Endothelial cell of umbilical vein (primary cell): ENCODE measurements around the gene TOMM7. TPM values are rescaled to one million over a fixed set of nuclear protein-coding genes. Genes with fewer than 3 reads are reported as not detected.

Experiments used
- BruUV-seq: library from RNA; stranded (reverse); fragments of 400-500 nt; replicated peaks from 2 replicates; lab custom pipeline; 2021; lab: Mats Ljungman, UMichigan
- CTCF ChIA-PET: fragments of 300-600, 350-600 bp; sonication (Branson Sonifier 250); formaldehyde crosslinking; loops from one replicate; lab custom pipeline; 2021; ENCODE audit warnings: antibody characterized with exemption, inconsistent platforms; lab: Charles Lee
- POLR2A ChIA-PET: fragments of 300-600, 350-600 bp; sonication (Branson Sonifier 250); formaldehyde crosslinking; loops from one replicate; lab custom pipeline; 2021; ENCODE audit warnings: antibody characterized with exemption, inconsistent platforms; lab: Charles Lee
- DNase-seq: peaks from one replicate; pipeline ENCODE4 v3.0.0-alpha.2; 2011; ENCODE audit warnings: low read depth, low spot score
- FAIRE-seq: peaks from 2 replicates; lab custom pipeline; 2011; peaks lifted over from hg19 to GRCh38; lab: Jason Lieb, UNC
- H2AFZ ChIP-seq: 2 replicates; pipeline ENCODE4 v1.6.0; 2012; ENCODE audit warnings: low read depth, low read length, control low read depth, inconsistent platforms
- H3K27ac ChIP-seq: 2 replicates; pipeline ENCODE4 v1.5.1; 2011; ENCODE audit warnings: low read depth, mild to moderate bottlenecking, control low read depth, low read length, moderate library complexity; ENCODE audit not compliant: insufficient read depth
- H3K27me3 ChIP-seq, 2 experiments: 2 replicates each; pipeline versions ENCODE4 v1.6.0 to v1.6.1; 2011; ENCODE audit warnings: low read length in 2 of 2, mixed read lengths in 1 of 2; ENCODE audit not compliant: control insufficient read depth in 2 of 2, insufficient read depth in 2 of 2
- H3K36me3 ChIP-seq, 2 experiments: 2 replicates in 1 of 2; 3 replicates in 1 of 2; pipeline ENCODE4 v1.5.1; 2011; ENCODE audit warnings: low read length in 2 of 2, mild to moderate bottlenecking in 1 of 2, moderate library complexity in 1 of 2; ENCODE audit not compliant: control insufficient read depth in 2 of 2, insufficient read depth in 2 of 2; ENCODE audit errors: extremely low read depth in 1 of 2
- H3K4me1 ChIP-seq: 3 replicates; pipeline ENCODE4 v1.5.1; 2011; ENCODE audit warnings: mild to moderate bottlenecking, low read length; ENCODE audit not compliant: control insufficient read depth, insufficient read depth; ENCODE audit errors: extremely low read depth
- H3K4me2 ChIP-seq: 2 replicates; pipeline ENCODE4 v1.6.1; 2011; ENCODE audit warnings: low read length, control low read depth, mixed read lengths; ENCODE audit not compliant: insufficient read depth
- H3K4me3 ChIP-seq, 3 experiments: fragments of 200-600 bp in 1 of 3; sonication (generic), shearing (Covaris generic) in 1 of 3; replicated peaks in 1 of 3; 2 replicates each; pipeline ENCODE4 v1.5.1; 2011 to 2016; ENCODE audit warnings: control low read depth in 3 of 3, low read length in 3 of 3, mild to moderate bottlenecking in 2 of 3, inconsistent platforms in 1 of 3, low read depth in 1 of 3, moderate library complexity in 1 of 3; ENCODE audit not compliant: insufficient read depth in 1 of 3
- H3K79me2 ChIP-seq: 2 replicates; pipeline ENCODE4 v1.6.0; 2012; ENCODE audit warnings: low read length, inconsistent platforms; ENCODE audit not compliant: control insufficient read depth, insufficient read depth
- H3K9ac ChIP-seq: replicated peaks from 2 replicates; pipeline ENCODE3; 2011; ENCODE audit warnings: low read length, control low read depth; ENCODE audit not compliant: insufficient read depth; ENCODE audit errors: extremely low read depth
- H3K9me1 ChIP-seq: replicated peaks from 3 replicates; pipeline ENCODE4 v1.6.0; 2011; ENCODE audit warnings: mild to moderate bottlenecking, low read length; ENCODE audit not compliant: control insufficient read depth, insufficient read depth; ENCODE audit errors: extremely low read depth
- H3K9me3 ChIP-seq: replicated peaks from 2 replicates; pipeline ENCODE4 v1.5.1; 2012; ENCODE audit warnings: low read length, inconsistent platforms; ENCODE audit not compliant: control insufficient read depth, insufficient read depth
- H4K20me1 ChIP-seq: replicated peaks from 2 replicates; pipeline ENCODE3; 2011; ENCODE audit warnings: mild to moderate bottlenecking, low read length; ENCODE audit not compliant: control insufficient read depth, insufficient read depth; ENCODE audit errors: extremely low read depth
- CTCF ChIP-seq, 2 donors: IDR thresholded peaks; 1 replicate in 1 of 2; 2 replicates in 1 of 2; pipeline ENCODE4 v1.5.1; 2011; ENCODE audit warnings: low read length in 2 of 2, mild to moderate bottlenecking in 2 of 2, moderate library complexity in 2 of 2, control low read depth in 1 of 2, inconsistent platforms in 1 of 2, low read depth in 1 of 2; ENCODE audit not compliant: insufficient read depth in 1 of 2; ENCODE audit errors: extremely low read depth in 1 of 2
- EZH2 ChIP-seq: IDR thresholded peaks from 2 replicates; pipeline ENCODE4 v1.6.1; 2012; ENCODE audit warnings: borderline replicate concordance, low read depth, mild to moderate bottlenecking, moderate library complexity, low read length, inconsistent platforms; ENCODE audit not compliant: severe bottlenecking
- FOS ChIP-seq: IDR thresholded peaks from 2 replicates; pipeline ENCODE4 v1.6.1; 2011; ENCODE audit warnings: mild to moderate bottlenecking, low read length, moderate library complexity, borderline replicate concordance; ENCODE audit not compliant: insufficient read depth
- GATA2 ChIP-seq: IDR thresholded peaks from 2 replicates; pipeline ENCODE4 v1.7.0; 2011; ENCODE audit warnings: low read depth, mild to moderate bottlenecking, moderate library complexity, mixed read lengths, low read length; ENCODE audit not compliant: insufficient read length, insufficient read depth
- JUN ChIP-seq: IDR thresholded peaks from 2 replicates; pipeline ENCODE4 v1.6.1; 2011; ENCODE audit warnings: borderline replicate concordance, low read depth; ENCODE audit not compliant: insufficient read length, insufficient read depth
- MAX ChIP-seq: IDR thresholded peaks from 2 replicates; pipeline ENCODE4 v1.6.1; 2011; ENCODE audit not compliant: insufficient read depth, insufficient read length
- MYC ChIP-seq: IDR thresholded peaks from one replicate; pipeline ENCODE4 v1.6.1; 2011; ENCODE audit warnings: mild to moderate bottlenecking, low read depth, low read length
- POLR2A ChIP-seq: IDR thresholded peaks from 2 replicates; pipeline ENCODE4 v1.6.1; 2012; ENCODE audit warnings: low read depth, mild to moderate bottlenecking, control low read depth, low read length
- POLR2AphosphoS5 ChIP-seq: IDR thresholded peaks from 2 replicates; pipeline ENCODE4 v1.6.1; 2012; ENCODE audit warnings: low read depth, mild to moderate bottlenecking, control low read depth, low read length, moderate library complexity; ENCODE audit not compliant: insufficient read depth
- dilution Hi-C: fragments of 300-500 bp; cut with MboI; formaldehyde crosslinking; loops from one replicate; pipeline ENCODE4 v1.15.0; 2019; ENCODE audit warnings: low sequenced_read_pairs; ENCODE audit not compliant: extremely low pct_ligation_motif_present
- intact Hi-C: fragments of 100-400 bp; cut with micrococcal nuclease; formaldehyde crosslinking; loops from one replicate; pipeline ENCODE4 v1.10.0; 2022
- polyA plus RNA-seq, 4 experiments: library from polyadenylated mRNA; depleted of rRNA in 3 of 4; stranded (reverse) in 3 of 4; unstranded in 1 of 4; fragments of >200 nt; gene quantifications; 2 replicates each; pipeline versions ENCODE4 v1.2.1 to v1.2.3, GENCODE V29; 2011 to 2012; ENCODE audit warnings: missing spikeins in 1 of 4
- total RNA-seq: library from RNA; stranded (reverse); gene quantifications from 2 replicates; pipeline ENCODE4 v1.2.3, GENCODE V29; 2021

TOMM7 gene
- total and polyA plus RNA-seq, 2 donors (not counting 3 experiments of a cell fraction or from before 2014, with no cell fraction given), result 185 to 528 TPM

GRCh38 chr7:22809902-22810642 is 12.6 kb downstream of the TOMM7 start:
- TF ChIP-seq MAX (no peak), EZH2 (no peak), POLR2AphosphoS5 (no peak), CTCF (IDR thresholded peaks at IDR 0.05; ENCODE audit: extremely low read depth in 1 of 2, insufficient read depth in 1 of 2, low read depth in 1 of 2, low read length in 2 of 2) (no peak), GATA2 (no peak), POLR2A (no peak), FOS (no peak), JUN (no peak), MYC (no peak)

More at GRCh38 chr7:22809902-22810642, 12.6 kb downstream of the TOMM7 start:
- H3K4me3 ChIP-seq, result no peak overlapping the region
- dilution Hi-C loops (no loop called here), intact Hi-C loops (no loop called here)
- CTCF ChIA-PET, result interaction anchor here (1.2 to 1.9 kb wide), 8 partner anchors 12 to 249 kb away, joined by 3 to 12 read pairs (median 6); partner anchors contain the start of genes IL6 and TOMM7
- H3K4me2 ChIP-seq, result no peak overlapping the region
- POLR2A ChIA-PET, result no interaction called here
- no peak for FAIRE-seq
- H3K27ac ChIP-seq, result no peak overlapping the region
- H3K4me1 ChIP-seq, result no peaks in the 10 kb centered on the region
- BruUV-seq, result no TSS peak
- no peaks in the 10 kb centered on the region for H3K9me3 ChIP-seq
- no peaks in the 10 kb centered on the region for H3K9me1 ChIP-seq
- no peaks in the 10 kb centered on the region for H3K27me3 ChIP-seq
- H2AFZ ChIP-seq, result no peak overlapping the region
- H4K20me1 ChIP-seq, result no peaks in the 10 kb centered on the region
- H3K9ac ChIP-seq, result no peak overlapping the region
- peaks cover 4% of the 10 kb centered on the region in 2 experiments for H3K36me3 ChIP-seq
- no peak for DNase-seq
- no peaks in the 10 kb centered on the region for H3K79me2 ChIP-seq
